AG04449 (cell line): ENCODE data around the gene NPAS3.

ENCODE experiments used
- CTCF ChIA-PET: fragments of 350-600 bp; formaldehyde crosslinking; extraction: SDS; loops from one replicate; lab custom pipeline; 2021; ENCODE audit warnings: antibody characterized with exemption; lab: Yijun Ruan, JAX
- POLR2A ChIA-PET: fragments of 400-600, 350-600 bp; formaldehyde crosslinking; extraction: SDS; loops from one replicate; lab custom pipeline; 2020; ENCODE audit warnings: antibody characterized with exemption, inconsistent platforms; lab: Yijun Ruan, JAX
- DNase-seq: peaks from one replicate; pipeline ENCODE4 v3.0.0-alpha.2; 2010; ENCODE audit warnings: low read depth, low spot score
- H3K4me3 ChIP-seq: 2 replicates; pipeline ENCODE4 v1.5.1; 2011; ENCODE audit warnings: low read depth, mild to moderate bottlenecking, control low read depth, low read length
- CTCF ChIP-seq: IDR thresholded peaks from one replicate; pipeline ENCODE4 v1.5.1; 2011; ENCODE audit warnings: mild to moderate bottlenecking, moderate library complexity, low read length, control low read depth, inconsistent platforms; ENCODE audit not compliant: insufficient read depth; ENCODE audit errors: missing control alignments

Gene NPAS3

GRCh38 chr14:33165144-33165925 lies 226.7 kb downstream of the NPAS3 start:
- POLR2A ChIA-PET, result no interaction called here
- CTCF ChIA-PET, result no interaction called here
- H3K4me3 ChIP-seq, result no peak overlapping the region
- no peak for DNase-seq
- TF ChIP-seq CTCF, result no peak

- CTCF ChIA-PET, result no interaction called here
- no peak for DNase-seq
- H3K4me3 ChIP-seq, result no peak overlapping the region
- TF ChIP-seq CTCF, result no peak
- POLR2A ChIA-PET, result no interaction called here
Observed at GRCh38 chr14:33165926-33166289, 227.2 kb downstream of the NPAS3 start.

GRCh38 chr14:33175951-33176350 lies 237.3 kb downstream of the NPAS3 start:
- TF ChIP-seq CTCF, result no peak

GRCh38 chr14:33184587-33184986 lies 245.9 kb downstream of the NPAS3 start:
- no peak overlapping the region for H3K4me3 ChIP-seq
- no peak for DNase-seq
- no peak for TF ChIP-seq CTCF
- CTCF ChIA-PET, result no interaction called here
- POLR2A ChIA-PET, result no interaction called here

More at GRCh38 chr14:33175951-33176350, 237.3 kb downstream of the NPAS3 start:
- ChIA-PET POLR2A (no interaction called here), CTCF (no interaction called here)
- no peak overlapping the region for H3K4me3 ChIP-seq
- DNase-seq, result no peak

GRCh38 chr14:33186656-33187055 lies 248.0 kb downstream of the NPAS3 start:
- CTCF ChIA-PET, result interaction anchor here (0.7 kb wide), 1 partner anchor 910 kb away, joined by 3 read pairs; no protein-coding TSS in a partner anchor
- no peak overlapping the region for H3K4me3 ChIP-seq
- no peak for TF ChIP-seq CTCF
- POLR2A ChIA-PET, result no interaction called here
- no peak for DNase-seq

GRCh38 chr14:33188880-33189279 lies 250.2 kb downstream of the NPAS3 start:
- ChIA-PET POLR2A (no interaction called here), CTCF (no interaction called here)
- H3K4me3 ChIP-seq, result no peak overlapping the region
- TF ChIP-seq CTCF, result no peak
- DNase-seq, result no peak
